ENCODE results near the gene SPTSSB.

The SPTSSB gene

DNA sequence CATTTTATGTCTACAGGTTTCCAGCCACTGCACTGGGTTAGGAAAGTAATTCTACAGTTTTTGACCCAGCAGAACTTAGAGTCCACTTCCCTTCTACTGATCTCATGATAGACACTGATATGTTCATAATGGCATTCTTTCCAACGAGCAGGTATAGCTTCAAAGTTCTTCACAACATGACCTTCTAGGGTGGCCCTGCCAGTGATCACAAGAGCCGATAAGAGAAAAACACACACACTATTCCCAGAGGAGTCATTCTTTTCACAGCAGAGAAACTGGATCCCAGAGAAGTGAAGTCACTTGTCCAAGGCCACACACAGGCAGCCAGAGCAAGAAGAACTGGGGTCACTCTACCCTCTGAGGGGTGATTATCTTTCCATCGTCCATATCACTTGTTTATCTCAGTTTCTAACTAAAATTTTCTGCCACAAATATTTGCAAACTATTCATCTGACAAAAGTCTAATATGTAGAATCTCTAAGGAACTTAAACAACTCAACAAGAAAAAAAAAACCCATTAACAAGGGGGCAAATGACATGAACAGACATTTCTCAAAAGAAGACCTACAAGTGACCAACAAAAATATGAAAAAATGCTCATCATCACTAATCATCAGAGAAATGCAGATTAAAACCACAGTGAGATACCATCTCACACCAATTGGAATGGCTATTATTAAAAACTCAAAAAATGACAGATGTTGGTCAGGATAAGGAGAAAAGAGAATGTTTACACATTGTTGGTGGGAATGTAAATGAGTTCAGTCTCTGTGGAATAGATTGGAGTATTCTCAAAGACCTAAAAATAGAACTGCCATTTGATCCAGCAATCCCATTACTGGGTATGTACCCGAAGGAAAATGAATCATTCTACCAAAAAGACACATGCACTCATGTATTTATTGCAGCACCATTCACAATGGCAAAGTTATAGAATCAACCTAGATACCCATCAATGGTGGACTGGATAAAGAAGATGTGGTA lies 31.5 kb downstream of the SPTSSB start:
- DNase-seq (ENCODE audit: low read depth in 3 of 3, low spot score in 1 of 3), result no peak

DNA sequence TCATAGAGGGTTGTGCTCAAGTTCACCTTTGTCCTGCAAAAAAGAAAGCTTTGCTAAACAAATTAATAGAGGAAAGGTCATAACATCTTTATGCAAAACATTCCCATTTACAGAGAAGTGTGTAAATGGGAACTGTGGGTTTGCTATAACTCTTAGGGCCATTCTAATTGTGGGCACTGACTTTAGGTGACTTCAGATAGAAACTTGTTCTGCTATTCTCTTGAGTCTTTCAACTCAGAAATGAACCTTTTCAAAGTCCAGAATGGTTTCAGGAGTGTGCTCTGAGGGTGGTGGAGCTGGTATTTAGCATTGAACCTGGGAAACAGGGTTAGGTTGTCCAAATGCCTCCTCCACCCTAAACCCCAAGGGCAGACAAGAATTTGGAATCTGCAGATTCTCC lies 34.0 kb downstream of the SPTSSB start:
- DNase-seq (ENCODE audit: low read depth in 3 of 3, low spot score in 1 of 3), result no peak

DNA sequence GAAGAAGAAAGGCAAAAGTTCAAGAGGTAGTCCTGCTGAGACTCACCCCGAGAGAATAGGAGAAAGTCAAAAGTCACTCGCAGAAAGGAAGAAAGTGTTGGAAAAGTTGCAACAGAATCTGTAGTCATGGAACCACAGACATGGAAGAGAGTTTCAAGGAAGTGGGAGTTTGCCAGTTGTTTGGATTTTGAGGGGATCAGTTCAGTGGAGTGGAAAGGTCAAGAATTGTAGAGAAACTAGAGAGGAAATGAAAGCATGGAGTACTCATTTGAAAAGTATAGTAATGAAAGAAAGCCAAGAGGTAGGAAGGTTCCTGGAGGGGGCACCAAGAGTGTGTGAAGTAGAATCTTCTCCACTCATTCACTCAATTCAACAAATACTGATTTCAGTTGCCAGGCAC lies 34.7 kb downstream of the SPTSSB start:
- DNase-seq (ENCODE audit: low read depth in 3 of 3, low spot score in 1 of 3), result no peak

DNA sequence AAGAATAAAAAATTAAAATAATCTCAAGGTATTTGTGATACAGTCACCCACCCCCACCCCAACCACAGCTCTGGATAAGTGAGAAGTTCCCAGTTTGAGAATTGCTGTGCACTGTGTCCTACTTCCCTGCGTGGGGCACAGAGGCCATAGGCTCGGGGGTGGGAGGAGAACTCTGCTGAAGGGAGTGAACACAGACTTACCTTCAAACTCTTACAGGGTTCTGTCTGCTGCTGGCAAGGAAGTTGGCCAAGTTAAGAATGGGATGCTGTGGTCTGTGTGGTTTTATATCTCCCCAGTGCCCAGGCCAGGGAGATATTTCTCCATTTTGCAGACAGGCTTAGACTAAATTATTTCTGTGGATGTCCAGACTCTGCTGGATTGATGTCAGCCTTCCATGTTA lies 37.6 kb downstream of the SPTSSB start:
- no peak for DNase-seq (ENCODE audit: low read depth in 3 of 3, low spot score in 1 of 3)

DNA sequence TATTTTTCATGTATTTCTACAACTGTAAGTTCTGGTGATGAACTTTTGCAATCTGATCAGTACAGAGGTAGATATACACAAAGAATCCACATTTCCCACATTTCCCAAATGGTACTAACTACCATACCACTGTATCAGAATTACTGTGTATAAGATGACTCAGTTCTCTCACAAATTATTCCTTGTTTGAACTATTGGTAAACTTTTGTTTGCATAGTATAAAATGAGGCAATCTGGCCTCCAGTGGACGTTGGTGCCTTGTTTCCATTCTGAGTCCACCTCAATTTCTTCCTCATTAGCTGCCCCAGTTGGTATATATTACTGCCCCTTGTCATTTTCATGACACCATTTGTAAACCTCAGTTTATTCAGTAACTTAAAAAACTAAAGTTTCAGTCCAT lies 38.5 kb downstream of the SPTSSB start:
- no peak for DNase-seq (ENCODE audit: low read depth in 3 of 3, low spot score in 1 of 3)

DNA sequence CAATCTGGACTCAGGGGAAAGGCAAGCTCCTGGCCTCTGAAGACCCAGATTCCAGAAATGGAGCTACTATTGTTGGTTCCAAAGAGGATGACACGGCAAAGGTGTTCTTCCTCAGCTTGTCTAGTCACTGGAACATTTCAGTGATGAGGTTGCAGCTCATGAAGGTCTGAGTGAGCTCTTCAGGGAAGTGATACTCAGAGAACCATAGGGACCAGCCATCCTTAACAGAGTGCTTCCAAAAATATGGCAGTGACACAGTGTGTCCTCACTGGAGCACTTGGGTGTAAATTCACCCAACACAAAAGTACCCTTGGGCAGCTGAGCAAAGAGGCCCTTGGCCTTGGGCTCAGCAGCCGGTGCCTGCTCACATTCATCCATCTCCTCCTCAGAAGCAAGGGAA lies 46.3 kb downstream of the SPTSSB start:
- DNase-seq (ENCODE audit: low read depth in 3 of 3, low spot score in 1 of 3), result no peak

DNA sequence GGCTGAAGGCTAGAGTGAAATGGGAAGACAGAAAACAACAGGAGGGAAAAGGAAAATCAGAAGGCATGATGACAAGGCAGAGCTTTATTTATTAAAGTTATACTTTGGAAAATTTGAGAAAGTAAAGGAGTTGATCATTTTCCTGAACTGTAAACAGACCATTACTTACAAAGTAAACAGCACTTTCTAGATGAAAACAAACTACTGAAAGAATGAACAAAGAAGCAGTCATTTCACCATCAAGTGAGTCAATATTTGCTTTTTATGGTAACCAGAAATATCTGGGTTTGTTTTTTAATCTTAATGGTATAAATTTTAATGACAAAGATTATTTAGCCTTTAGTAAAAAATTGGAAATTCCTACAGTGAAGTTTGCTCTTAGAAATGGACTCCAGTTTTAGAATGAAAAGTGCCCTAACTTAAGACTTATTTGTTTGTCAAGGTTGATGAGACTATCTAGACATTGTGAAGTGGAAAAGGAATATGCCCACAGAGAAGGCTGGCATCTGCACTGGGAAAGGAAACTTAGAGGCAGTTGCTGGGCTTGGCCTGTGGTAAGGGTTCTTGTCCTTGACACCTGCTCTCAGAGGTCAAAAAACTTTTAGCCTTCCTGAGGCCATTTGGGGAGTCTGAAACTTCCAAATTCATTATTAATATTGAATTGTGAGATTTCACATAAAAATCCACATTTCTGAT lies 47.2 kb downstream of the SPTSSB start:
- DNase-seq (ENCODE audit: low read depth in 3 of 3, low spot score in 1 of 3), result no peak

DNA sequence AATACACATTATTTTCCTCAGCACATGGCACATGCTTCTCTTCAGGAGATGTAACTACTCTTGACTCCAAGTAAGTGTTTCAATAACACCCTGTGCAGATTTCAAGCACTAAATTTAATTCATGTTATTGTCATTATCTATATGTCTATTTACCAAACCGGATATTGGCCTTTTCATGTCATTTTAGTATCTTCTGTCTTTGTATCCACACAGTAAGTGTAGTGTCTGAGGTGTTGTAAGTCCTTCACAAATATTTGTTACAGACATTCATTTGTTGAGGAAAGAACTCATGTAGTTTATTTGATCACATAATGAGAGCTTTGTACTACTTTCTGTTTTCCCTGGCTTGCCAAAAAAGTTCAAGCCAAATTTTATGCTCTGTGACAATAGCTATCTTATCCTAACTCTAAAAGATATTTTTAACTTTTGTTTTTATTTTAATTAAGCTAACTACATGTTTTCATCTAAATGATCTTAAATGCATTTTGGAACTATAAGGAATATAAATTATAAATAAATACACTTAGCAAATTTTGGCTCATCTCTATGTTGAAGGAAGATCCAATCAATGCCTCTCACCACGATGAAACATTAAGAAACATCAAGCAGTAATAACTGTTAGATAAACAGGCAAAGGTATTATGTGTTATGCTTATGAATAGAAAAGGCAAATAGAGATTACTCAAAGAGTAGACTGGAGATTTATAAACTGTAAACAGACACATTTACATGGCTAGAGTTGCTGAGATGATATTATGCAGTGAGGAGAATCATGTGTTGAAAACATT lies 48.3 kb downstream of the SPTSSB start:
- no peak for DNase-seq (ENCODE audit: low read depth in 3 of 3, low spot score in 1 of 3)

DNA sequence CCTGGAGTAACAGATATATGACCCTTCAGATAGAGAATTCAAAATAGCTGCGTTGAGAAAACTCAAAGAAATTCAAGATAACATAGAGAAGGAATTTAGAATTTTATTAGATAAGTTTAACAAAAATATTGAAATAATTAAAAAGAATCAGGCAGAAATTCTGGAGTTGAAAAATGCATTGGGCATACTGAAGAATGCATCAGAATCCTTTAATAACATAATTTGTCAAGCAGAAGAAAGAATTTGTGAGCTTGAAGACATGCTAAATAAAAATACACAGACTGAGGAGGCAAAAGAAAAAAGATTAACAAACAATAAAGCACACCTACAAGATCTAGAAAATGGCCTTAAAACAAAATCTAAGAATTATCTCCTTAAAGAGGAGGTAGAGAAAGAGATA lies 50.5 kb downstream of the SPTSSB start:
- no peak for DNase-seq (ENCODE audit: low read depth in 3 of 3, low spot score in 1 of 3)

DNA sequence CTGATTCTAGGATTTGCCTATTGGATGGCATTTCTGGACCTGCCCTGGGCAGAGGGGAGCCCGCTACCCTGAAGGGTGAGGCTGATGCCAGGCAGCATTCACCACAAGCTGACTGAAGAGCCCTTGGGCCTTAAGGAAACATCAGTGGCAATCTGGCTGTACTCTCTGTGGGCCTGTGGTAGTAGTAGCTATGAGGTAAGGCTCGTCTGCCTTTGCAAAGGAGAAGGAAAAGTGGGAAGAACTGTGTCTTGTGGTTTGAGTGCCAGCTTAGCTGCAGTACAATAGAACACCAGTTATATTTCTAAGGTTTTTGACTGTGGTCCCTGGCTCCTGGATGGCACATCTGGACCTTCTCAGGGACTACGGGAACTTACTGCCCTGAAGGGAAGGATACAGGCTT lies 51.5 kb downstream of the SPTSSB start:
- no peak for DNase-seq (ENCODE audit: low read depth in 3 of 3, low spot score in 1 of 3)

DNA sequence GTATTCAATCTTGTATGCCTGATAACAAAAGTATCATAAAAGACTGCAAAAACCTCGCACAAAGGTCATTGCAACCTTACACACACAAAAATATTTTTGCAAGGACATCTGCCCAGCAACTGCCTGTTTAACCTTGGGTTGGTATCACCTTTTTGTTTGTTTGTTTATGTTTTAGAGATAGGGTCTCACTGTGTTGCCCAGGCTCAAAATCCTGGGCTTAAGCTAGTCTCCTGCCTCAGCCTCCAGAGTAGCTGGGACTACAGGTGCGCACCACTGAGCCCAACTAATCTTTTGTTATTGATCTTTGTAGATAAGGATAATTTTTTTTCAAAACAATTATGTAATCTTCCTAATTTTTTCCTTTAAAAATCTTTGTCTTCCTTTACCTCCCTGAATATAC lies 54.2 kb downstream of the SPTSSB start:
- no peak for DNase-seq (ENCODE audit: low read depth in 3 of 3, low spot score in 1 of 3)

DNA sequence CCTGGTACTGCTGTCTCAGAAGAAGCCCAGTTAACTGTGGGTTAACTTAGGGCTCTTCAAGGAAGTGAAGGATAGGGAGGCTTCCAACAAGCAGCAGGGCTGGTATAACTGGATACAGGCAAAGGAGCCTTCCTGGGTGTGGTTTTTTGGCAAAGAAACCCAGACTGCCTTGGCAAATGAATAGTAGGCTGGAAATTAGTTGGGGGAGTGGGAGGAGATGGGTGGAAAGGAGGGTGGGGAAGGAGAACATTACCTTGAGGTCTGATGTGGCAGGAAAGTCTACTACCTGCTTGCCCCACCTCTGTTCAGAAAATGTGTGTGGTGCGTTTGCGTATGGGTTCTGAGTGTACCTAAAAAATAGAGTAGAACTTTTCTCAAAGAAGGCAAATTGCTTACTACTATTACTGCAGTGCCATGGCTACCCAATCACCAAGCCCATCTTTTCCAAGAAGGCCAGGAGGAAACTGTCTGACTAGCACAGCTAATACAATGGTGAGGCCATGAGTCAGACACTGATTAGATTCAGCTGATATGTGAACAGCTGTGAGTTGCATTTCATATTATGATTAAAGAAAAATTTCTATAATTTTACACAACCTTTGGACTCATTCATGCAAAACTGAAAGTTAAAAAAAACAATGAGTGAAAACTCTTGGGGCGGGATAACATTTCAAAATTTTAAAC lies 55.2 kb downstream of the SPTSSB start:
- DNase-seq (ENCODE audit: low read depth in 3 of 3, low spot score in 1 of 3), result no peak

DNA sequence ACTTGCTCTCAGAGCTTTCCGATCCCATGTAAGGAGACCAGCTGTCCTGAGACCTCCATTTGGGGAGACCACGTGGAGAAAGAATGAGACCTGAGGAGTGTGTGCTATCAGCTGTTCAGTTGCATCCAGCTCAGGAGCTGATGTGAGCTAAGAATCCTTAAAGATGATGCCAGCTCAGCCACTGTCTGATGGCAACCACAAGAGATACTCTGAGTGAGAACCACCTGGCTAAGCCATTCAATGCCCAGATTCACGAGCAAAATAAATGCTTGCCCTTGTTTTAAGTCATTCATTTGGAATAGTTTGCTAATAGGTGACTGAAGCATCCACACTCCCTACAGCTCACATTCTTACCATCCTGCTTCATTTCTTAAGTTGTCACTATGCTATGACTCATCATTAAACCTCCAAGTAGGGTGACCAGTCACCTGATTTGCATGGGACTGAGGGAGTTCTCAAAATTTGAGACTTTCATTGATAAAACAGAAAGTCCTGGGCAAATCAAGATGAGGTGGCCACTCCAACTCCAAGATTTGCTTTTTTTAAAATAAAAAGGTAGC lies 56.4 kb downstream of the SPTSSB start:
- no peak for DNase-seq (ENCODE audit: low read depth in 3 of 3, low spot score in 1 of 3)

DNA sequence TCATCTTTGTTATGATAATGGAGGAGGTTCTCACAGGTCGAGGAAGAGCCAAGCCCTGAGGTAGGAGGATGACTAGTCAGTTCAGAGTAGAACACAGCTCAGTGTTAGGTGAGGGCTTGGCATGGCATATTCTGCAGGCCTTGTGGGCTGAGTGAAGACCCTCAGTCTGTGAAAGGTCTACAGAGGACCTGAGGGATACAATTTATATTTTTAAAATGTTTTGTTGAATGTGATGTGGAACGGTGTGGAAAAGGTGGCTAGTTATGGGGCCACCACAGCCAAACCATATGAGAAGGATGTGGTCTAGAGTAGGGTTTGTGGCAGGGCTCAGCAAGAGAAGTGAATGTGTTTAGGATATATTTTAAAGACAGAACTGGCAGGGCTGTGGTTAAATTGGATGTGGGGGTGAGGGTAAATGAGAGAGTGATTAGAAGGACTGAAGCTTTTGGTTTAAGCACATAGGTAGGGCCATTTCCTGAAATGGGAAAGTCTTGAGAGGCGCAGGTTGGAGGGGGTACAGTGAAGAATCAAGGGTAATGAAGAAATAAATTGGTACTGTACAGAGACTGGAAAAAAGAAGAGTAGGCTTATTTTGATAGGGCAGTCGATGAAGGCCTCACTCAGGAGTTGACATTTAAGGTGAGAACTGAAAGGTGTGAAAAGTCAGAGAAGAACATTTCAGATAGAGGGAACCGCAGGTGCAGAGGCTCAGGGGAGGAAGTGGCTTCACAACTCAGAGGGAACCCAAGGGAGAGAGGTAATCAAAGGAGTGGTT lies 60.5 kb downstream of the SPTSSB start:
- peak in 1 of 3 donors; percentile 2 for DNase-seq (ENCODE audit: low read depth in 3 of 3, low spot score in 1 of 3)

DNA sequence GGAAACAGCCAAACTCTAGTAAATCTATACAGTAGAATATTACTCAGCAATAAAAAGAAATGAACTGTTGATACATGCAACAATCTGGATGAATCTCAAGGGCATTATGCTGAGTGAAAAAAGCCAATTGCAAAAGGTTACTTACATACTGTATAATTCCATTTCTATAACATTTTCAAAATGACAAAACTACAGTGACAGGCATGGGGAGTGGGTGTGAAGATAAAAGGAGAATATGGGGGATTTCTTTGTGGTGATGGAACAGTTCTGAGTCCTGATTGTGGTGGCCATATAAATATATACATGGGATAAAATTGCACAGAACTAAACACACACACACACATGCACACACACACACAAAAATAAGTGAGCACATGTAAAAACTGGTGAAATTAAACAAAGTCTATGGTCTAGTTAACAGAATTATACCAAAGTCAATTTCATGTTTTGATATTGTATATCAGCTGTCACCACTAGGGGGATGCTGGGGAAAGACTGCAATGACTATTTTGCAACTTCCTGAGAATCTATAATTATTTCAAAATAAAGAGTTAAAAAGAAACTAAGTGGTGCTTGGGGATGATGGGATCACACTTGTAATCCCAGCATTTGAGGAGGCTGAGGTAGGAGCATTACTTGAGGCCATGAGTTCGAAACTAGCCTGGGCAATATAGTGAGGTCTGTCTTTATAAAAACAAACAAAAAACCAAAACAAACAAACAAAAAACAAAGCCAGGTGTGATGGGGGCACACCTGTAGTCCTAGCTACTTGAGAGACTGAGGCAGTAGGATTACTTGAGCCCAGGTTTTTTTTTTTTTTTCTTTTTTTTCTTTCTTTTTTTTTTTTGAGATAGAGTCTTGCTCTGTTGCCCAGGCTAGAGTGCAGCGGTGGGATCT lies 66.0 kb downstream of the SPTSSB start:
- no peak for DNase-seq (ENCODE audit: low read depth in 3 of 3, low spot score in 1 of 3)

DNA sequence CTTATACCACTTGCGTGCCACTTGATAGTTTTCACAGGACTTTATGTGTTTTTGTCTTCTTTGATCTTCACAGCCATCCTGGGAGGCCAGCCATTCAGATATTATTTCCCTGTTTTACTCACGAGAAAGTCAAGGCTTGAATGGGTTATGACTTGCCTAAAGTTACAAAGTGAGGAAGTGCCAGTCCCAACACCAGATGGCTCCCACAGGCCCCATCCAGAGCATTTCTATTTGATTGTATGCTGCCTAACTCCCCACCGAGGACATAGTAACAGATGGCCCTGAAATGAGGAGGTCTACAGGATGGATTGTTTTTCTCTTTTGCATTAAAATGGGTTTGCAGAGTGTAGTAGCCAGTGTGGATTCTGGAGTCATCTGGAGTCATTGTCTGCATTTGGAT lies 74.5 kb downstream of the SPTSSB start:
- no peak for DNase-seq (ENCODE audit: low read depth in 3 of 3, low spot score in 1 of 3)

DNA sequence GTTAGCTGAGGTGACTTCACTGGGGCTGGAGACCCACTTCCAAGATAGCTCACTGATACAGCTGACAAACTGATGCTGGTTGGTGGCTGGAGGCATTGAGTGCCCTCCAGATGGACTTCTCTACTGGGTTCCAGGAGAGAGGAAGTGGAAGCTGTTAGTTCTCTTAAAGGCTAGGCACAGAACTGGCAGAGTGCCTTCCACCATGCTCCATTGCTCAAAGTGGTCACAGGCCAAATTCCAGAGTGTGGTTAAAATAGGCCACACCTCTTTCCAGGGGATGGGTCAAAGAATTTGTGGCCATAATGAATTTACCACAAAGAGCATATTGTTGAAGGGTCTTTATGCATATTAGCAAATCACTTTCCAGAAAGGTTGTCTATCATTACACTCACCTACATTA lies 76.0 kb downstream of the SPTSSB start:
- no peak for DNase-seq (ENCODE audit: low read depth in 3 of 3, low spot score in 1 of 3)
